ENCODE results near the gene LRRTM4.

LRRTM4 gene

DNA sequence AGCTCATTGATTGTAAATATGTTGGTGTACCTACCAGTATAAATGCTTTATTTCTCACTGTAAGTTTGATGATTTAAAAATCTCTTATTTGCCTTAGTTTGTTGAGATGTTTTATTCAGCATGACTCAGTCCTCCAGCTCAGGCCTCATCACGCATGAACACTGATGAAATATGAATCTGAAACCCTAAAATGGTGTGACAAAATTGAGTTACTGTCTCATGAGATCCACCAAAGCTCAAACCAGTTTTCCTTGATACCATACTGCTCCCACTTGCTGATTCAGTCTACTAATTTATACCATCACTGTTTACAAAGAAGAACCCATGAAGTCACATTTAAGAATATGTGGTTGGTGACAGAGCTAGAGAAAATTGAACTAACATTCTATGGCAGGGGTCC lies 524.9 kb downstream of the LRRTM4 start:
- Histone ChIP-seq H3K4me2 (ENCODE audit: low read length) (no peak overlapping the region), H3K4me3 (ENCODE audit: low read depth, low read length, poor library complexity, severe bottlenecking) (no peak overlapping the region), H2AFZ (ENCODE audit: low read length) (no peak overlapping the region), H3K4me1 (ENCODE audit: insufficient read depth, low read length, severe bottlenecking) (no peaks in the 10 kb centered on the region), H3F3A (ENCODE audit: insufficient read depth, low read length) (no peaks in the 10 kb centered on the region), H4K20me1 (ENCODE audit: insufficient read depth, low read length) (no peaks in the 10 kb centered on the region), H3K79me2 (ENCODE audit: insufficient read depth, low read length) (no peaks in the 10 kb centered on the region), H3K27me3 (ENCODE audit: insufficient read depth, low read length) (no peaks in the 10 kb centered on the region), H3K36me3 (ENCODE audit: insufficient read depth, low read length) (no peaks in the 10 kb centered on the region), H3K9me3 (ENCODE audit: low read length) (no peaks in the 10 kb centered on the region), H3K9ac (ENCODE audit: low read length) (no peak overlapping the region), H3K9me2 (ENCODE audit: low read depth, low read length) (no peaks in the 10 kb centered on the region), H3K27ac (ENCODE audit: low read depth, low read length, poor library complexity, severe bottlenecking) (no peak overlapping the region)
- TF ChIP-seq EZH2 (IDR thresholded peaks at IDR 0.05; ENCODE audit: borderline replicate concordance, low read length): no peak
- TF ChIP-seq, protein P1, sequence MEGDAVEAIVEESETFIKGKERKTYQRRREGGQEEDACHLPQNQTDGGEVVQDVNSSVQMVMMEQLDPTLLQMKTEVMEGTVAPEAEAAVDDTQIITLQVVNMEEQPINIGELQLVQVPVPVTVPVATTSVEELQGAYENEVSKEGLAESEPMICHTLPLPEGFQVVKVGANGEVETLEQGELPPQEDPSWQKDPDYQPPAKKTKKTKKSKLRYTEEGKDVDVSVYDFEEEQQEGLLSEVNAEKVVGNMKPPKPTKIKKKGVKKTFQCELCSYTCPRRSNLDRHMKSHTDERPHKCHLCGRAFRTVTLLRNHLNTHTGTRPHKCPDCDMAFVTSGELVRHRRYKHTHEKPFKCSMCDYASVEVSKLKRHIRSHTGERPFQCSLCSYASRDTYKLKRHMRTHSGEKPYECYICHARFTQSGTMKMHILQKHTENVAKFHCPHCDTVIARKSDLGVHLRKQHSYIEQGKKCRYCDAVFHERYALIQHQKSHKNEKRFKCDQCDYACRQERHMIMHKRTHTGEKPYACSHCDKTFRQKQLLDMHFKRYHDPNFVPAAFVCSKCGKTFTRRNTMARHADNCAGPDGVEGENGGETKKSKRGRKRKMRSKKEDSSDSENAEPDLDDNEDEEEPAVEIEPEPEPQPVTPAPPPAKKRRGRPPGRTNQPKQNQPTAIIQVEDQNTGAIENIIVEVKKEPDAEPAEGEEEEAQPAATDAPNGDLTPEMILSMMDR (IDR thresholded peaks at IDR 0.05; ENCODE audit: low read length): no peak

DNA sequence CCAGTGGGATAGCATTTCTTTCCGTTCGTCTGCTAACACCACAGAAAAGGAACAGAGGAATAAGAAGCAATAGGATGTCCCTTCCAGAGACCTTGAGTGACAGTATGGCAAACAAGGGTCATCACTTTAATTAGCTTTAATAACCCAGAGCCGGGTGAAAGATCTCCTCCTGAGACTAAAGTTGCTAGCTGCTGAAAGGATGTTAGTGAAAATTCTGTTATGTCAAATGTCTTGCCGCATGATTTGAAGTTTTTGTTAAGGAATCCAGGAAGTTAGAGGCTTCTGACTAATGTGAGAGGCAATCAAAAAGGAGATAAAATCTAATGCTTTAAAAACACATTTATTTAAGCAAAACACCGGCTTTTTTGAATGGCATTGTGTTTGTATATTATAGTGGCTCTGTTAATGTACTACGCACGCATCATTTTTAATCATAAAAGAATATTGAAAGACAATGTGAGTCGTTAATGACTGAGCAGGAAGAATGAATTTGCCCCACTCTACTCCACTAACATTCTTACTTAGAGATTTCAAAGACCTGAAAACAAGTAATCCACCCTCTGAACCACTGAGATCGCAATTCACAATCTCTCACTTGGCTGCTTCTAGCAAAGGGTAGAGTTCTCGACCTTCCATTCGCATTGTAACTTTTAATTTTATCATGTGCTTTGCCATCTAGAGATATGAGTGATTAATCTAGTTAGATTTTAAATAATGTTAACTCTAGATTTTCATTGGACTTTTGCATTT lies 536.6 kb downstream of the LRRTM4 start:
- H3K27me3 ChIP-seq (ENCODE audit: insufficient read depth, low read length): no peaks in the 10 kb centered on the region
- no peaks in the 10 kb centered on the region for H3F3A ChIP-seq (ENCODE audit: insufficient read depth, low read length)
- no peak overlapping the region for H3K4me2 ChIP-seq (ENCODE audit: low read length)
- H3K79me2 ChIP-seq (ENCODE audit: insufficient read depth, low read length): no peaks in the 10 kb centered on the region
- H3K36me3 ChIP-seq (ENCODE audit: insufficient read depth, low read length): no peaks in the 10 kb centered on the region
- no peaks in the 10 kb centered on the region for H4K20me1 ChIP-seq (ENCODE audit: insufficient read depth, low read length)
- no peak overlapping the region for H3K27ac ChIP-seq (ENCODE audit: low read depth, low read length, poor library complexity, severe bottlenecking)
- no peaks in the 10 kb centered on the region for H3K4me1 ChIP-seq (ENCODE audit: insufficient read depth, low read length, severe bottlenecking)
- TF ChIP-seq, protein P1 (IDR thresholded peaks at IDR 0.05; ENCODE audit: low read length): no peak
- TF ChIP-seq EZH2 (IDR thresholded peaks at IDR 0.05; ENCODE audit: borderline replicate concordance, low read length): no peak
- H2AFZ ChIP-seq (ENCODE audit: low read length): no peak overlapping the region
- H3K4me3 ChIP-seq (ENCODE audit: low read depth, low read length, poor library complexity, severe bottlenecking): no peak overlapping the region
- H3K9ac ChIP-seq (ENCODE audit: low read length): no peak overlapping the region
- H3K9me3 ChIP-seq (ENCODE audit: low read length): no peaks in the 10 kb centered on the region
- no peaks in the 10 kb centered on the region for H3K9me2 ChIP-seq (ENCODE audit: low read depth, low read length)

DNA sequence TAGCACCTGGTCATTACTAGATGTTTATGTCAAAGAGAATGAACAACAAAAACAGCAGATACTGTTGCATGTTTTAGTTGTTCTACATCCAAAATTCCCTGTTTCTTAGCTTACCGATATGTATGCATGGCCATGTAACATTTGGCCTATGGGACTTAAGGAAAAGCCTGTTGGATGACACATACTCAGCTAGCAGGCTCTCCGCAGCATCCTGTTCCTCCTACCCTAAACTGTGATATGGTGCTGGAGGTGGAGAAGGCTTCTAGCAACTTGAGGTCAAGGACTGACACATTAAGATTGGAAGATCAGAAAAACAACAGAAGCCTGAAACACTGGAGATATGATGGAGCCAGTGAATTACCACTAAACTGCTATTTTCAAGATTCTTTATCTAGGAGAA lies 537.8 kb downstream of the LRRTM4 start:
- Histone ChIP-seq H4K20me1 (ENCODE audit: insufficient read depth, low read length) (no peaks in the 10 kb centered on the region), H3K27me3 (ENCODE audit: insufficient read depth, low read length) (no peaks in the 10 kb centered on the region), H3K4me3 (ENCODE audit: low read depth, low read length, poor library complexity, severe bottlenecking) (no peak overlapping the region), H3K9me3 (ENCODE audit: low read length) (no peaks in the 10 kb centered on the region), H3K27ac (ENCODE audit: low read depth, low read length, poor library complexity, severe bottlenecking) (no peak overlapping the region), H3K9me2 (ENCODE audit: low read depth, low read length) (no peaks in the 10 kb centered on the region), H3K9ac (ENCODE audit: low read length) (no peak overlapping the region), H2AFZ (ENCODE audit: low read length) (no peak overlapping the region), H3K36me3 (ENCODE audit: insufficient read depth, low read length) (no peaks in the 10 kb centered on the region), H3K4me2 (ENCODE audit: low read length) (no peak overlapping the region), H3F3A (ENCODE audit: insufficient read depth, low read length) (no peaks in the 10 kb centered on the region), H3K79me2 (ENCODE audit: insufficient read depth, low read length) (no peaks in the 10 kb centered on the region), H3K4me1 (ENCODE audit: insufficient read depth, low read length, severe bottlenecking) (no peaks in the 10 kb centered on the region)
- TF ChIP-seq EZH2 (IDR thresholded peaks at IDR 0.05; ENCODE audit: borderline replicate concordance, low read length): no peak
- TF ChIP-seq, protein P1 (IDR thresholded peaks at IDR 0.05; ENCODE audit: low read length): no peak

All from OCI-LY1 (cell line).